ENCODE measurements around the gene MYH9. TPM values are rescaled to one million over a fixed set of nuclear protein-coding genes. Genes with fewer than 3 reads are reported as not detected.

Gene MYH9
- total RNA-seq, 4 donors from 2014 or later = 241 to 387 (median 358) TPM

GRCh38 chr22:36323182-36323854 is 64.4 kb downstream of the MYH9 start:
- Histone ChIP-seq H3K27ac (replicated peaks in 1 of 4) (peak overlapping the region; percentile 95 to 100 (median 98)), H3K9me3 (no peaks in the 10 kb centered on the region), H3K4me3 (peak overlapping the region in 2 of 4 donors; percentile 9 to 23), H3K27me3 (no peaks in the 10 kb centered on the region), H3K36me3 (peaks cover 47 to 86% (median 77%) of the 10 kb centered on the region in 4 donors), H3K4me1 (peaks cover 82 to 100% (median 95%) of the 10 kb centered on the region in 4 donors)
- peak in 1 of 2 donors; percentile 91 for TF ChIP-seq POLR2AphosphoS5 (IDR thresholded peaks at IDR 0.05)
- TF ChIP-seq CTCF (IDR thresholded peaks at IDR 0.05) = peak; percentile 16 to 31 (median 26)
- TF ChIP-seq EP300 (IDR thresholded peaks at IDR 0.05) = peak; percentile 89
- TF ChIP-seq POLR2A (IDR thresholded peaks at IDR 0.05; ENCODE audit: low read depth) = no peak
- intact Hi-C loops (cut with DNase I) = no loop called here
- no peak for DNase-seq (ENCODE audit: extremely low spot score)
- WGBS = 27% methylated on average over 10 of the region's 14 CpGs

GRCh38 chr22:36322602-36322915 is 65.2 kb downstream of the MYH9 start:
- 67% methylated on average over 11 of the region's 11 CpGs for WGBS

GRCh38 chr22:36321797-36322601 is 65.8 kb downstream of the MYH9 start:
- Histone ChIP-seq H3K36me3 (peaks cover 60 to 95% (median 84%) of the 10 kb centered on the region in 4 donors), H3K9me3 (no peaks in the 10 kb centered on the region), H3K27ac (replicated peaks in 1 of 4) (peak overlapping the region; percentile 95 to 100 (median 98)), H3K4me1 (peaks cover 69 to 100% (median 88%) of the 10 kb centered on the region in 4 donors), H3K4me3 (no peak overlapping the region), H3K27me3 (no peaks in the 10 kb centered on the region)
- intact Hi-C loops (cut with DNase I) = no loop called here
- peak in 1 of 2 donors; percentile 10 for TF ChIP-seq POLR2AphosphoS5 (IDR thresholded peaks at IDR 0.05)
- TF ChIP-seq POLR2A (IDR thresholded peaks at IDR 0.05; ENCODE audit: low read depth) = no peak
- no peak for TF ChIP-seq EP300 (IDR thresholded peaks at IDR 0.05)
- TF ChIP-seq CTCF (IDR thresholded peaks at IDR 0.05) = no peak
- no peak for DNase-seq (ENCODE audit: extremely low spot score)
- 72% methylated on average over 24 of the region's 37 CpGs for WGBS

More at GRCh38 chr22:36322602-36322915, 65.2 kb downstream of the MYH9 start:
- no peak for DNase-seq (ENCODE audit: extremely low spot score)
- no peaks in the 10 kb centered on the region for H3K27me3 ChIP-seq
- TF ChIP-seq EP300 (IDR thresholded peaks at IDR 0.05) (no peak), POLR2AphosphoS5 (IDR thresholded peaks at IDR 0.05) (no peak), POLR2A (IDR thresholded peaks at IDR 0.05; ENCODE audit: low read depth) (no peak), CTCF (IDR thresholded peaks at IDR 0.05) (no peak)
- H3K27ac ChIP-seq (replicated peaks in 1 of 4) = peak overlapping the region; percentile 95 to 100 (median 98)
- H3K9me3 ChIP-seq = no peaks in the 10 kb centered on the region
- H3K4me1 ChIP-seq = peaks cover 75 to 100% (median 92%) of the 10 kb centered on the region in 4 donors
- intact Hi-C loops (cut with DNase I) = no loop called here
- H3K36me3 ChIP-seq = peaks cover 54 to 91% (median 84%) of the 10 kb centered on the region in 4 donors
- no peak overlapping the region for H3K4me3 ChIP-seq

- Histone ChIP-seq H3K9me3 (no peaks in the 10 kb centered on the region), H3K4me3 (no peak overlapping the region), H3K36me3 (peaks cover 71 to 95% (median 84%) of the 10 kb centered on the region in 4 donors), H3K27ac (replicated peaks in 1 of 4) (peak overlapping the region; percentile 95 to 100 (median 98)), H3K4me1 (peaks cover 55 to 87% (median 78%) of the 10 kb centered on the region in 4 donors), H3K27me3 (no peaks in the 10 kb centered on the region)
- 40% methylated on average over 9 of the region's 9 CpGs for WGBS
- TF ChIP-seq CTCF (IDR thresholded peaks at IDR 0.05) (no peak), POLR2A (IDR thresholded peaks at IDR 0.05; ENCODE audit: low read depth) (no peak), POLR2AphosphoS5 (IDR thresholded peaks at IDR 0.05) (no peak), EP300 (IDR thresholded peaks at IDR 0.05) (no peak)
- intact Hi-C loops (cut with DNase I) = no loop called here
- no peak for DNase-seq (ENCODE audit: extremely low spot score)
These were observed 67.2 kb downstream of the MYH9 start for GRCh38 chr22:36320553-36320952.

Measured in esophagus muscularis mucosa (tissue), 4 donors.